Measurements from ENCODE around the gene PWP1. TPM values are rescaled to one million over a fixed set of nuclear protein-coding genes. Genes with fewer than 3 reads are reported as not detected.

PWP1 gene
- total and polyA plus RNA-seq, 9 of the 15 experiments (the other 6 are each of a cell fraction or from before 2014, with no cell fraction given), result 61.6 to 401 (median 111) TPM

- TF ChIP-seq ARHGAP35 (IDR thresholded peaks at IDR 0.05; ENCODE audit: partially characterized antibody) (no peak), ZNF589 (CRISPR knock-in tag; IDR thresholded peaks at IDR 0.05; ENCODE audit: low read depth) (no peak), BACH1 (tag; IDR thresholded peaks at IDR 0.05) (no peak)
Observed at GRCh38 chr12:107677671-107678070, 7.9 kb upstream of the PWP1 start (continued).

GRCh38 chr12:107679336-107679735 is 6.3 kb upstream of the PWP1 start:
- in situ Hi-C loops (cut with MboI), result loop anchor here (5.0 kb wide), 1 partner anchor 208 kb away; no protein-coding TSS in a partner anchor

GRCh38 chr12:107681455-107681835 is 4.2 kb upstream of the PWP1 start:
- ChIA-PET POLR2A (interaction anchor here (0.7 to 1.6 kb wide), 3 partner anchors 8 to 13 kb away, joined by 3 to 6 read pairs (median 3); no protein-coding TSS in a partner anchor), CTCF (ENCODE audit: low intra/inter-chr PET ratio) (no interaction called here)
- Histone ChIP-seq H3K9me1 (ENCODE audit: control insufficient read depth, insufficient read depth, low read length) (no peaks in the 10 kb centered on the region), H3K4me1 (replicated peaks in 1 of 2; ENCODE audit: control insufficient read depth in 2 of 2, insufficient read depth in 2 of 2, low read length in 2 of 2) (peaks cover 3 to 11% of the 10 kb centered on the region in 2 experiments; a peak in 4 of 5 replicates), H3K4me3 (no peak overlapping the region), H4K20me1 (replicated peaks; ENCODE audit: control insufficient read depth, insufficient read depth, low read length) (0 out of 2 replicates have a peak, but pooled peaks cover 2% of the 10 kb centered on the region), H3K9ac (ENCODE audit: insufficient read depth in 1 of 2, low read depth in 2 of 2, low read length in 2 of 2) (no peak overlapping the region), H2AFZ (ENCODE audit: low read depth, low read length) (no peak overlapping the region), H3K27me3 (ENCODE audit: control insufficient read depth in 2 of 2, insufficient read depth in 2 of 2, low read length in 2 of 2) (peaks cover 6 to 13% of the 10 kb centered on the region in 2 experiments; a peak in 3 of 5 replicates), H3K4me2 (ENCODE audit: insufficient read depth, low read length) (no peak overlapping the region), H3K9me3 (replicated peaks; ENCODE audit: control insufficient read depth, insufficient read depth, low read depth, low read length) (no peaks in the 10 kb centered on the region), H3K27ac (ENCODE audit: extremely low read depth, low read depth, low read length) (no peak overlapping the region), H3K36me3 (ENCODE audit: control insufficient read depth, insufficient read depth, low read length) (no peaks in the 10 kb centered on the region), H3K79me2 (ENCODE audit: control insufficient read depth, insufficient read depth, low read length) (peaks cover 15% of the 10 kb centered on the region)
- no peak for TF ChIP-seq ELF2 (CRISPR knock-in tag; IDR thresholded peaks at IDR 0.05)
- peak; percentile 53 for TF ChIP-seq ATF3 (IDR thresholded peaks at IDR 0.05)
- no peak for TF ChIP-seq ATF3 (CRISPR knock-in tag; conservative IDR thresholded peaks at IDR 0.05)
- TF ChIP-seq CEBPB (tag; IDR thresholded peaks at IDR 0.05), result peak; percentile 41; the same call in 1 of the 2 replicates
- no TSS peak for BruUV-seq (replicated peaks)
- ATAC-seq (no peak), DNase-seq (ENCODE audit: extremely low read depth in 1 of 4, low spot score in 3 of 4) (no peak), FAIRE-seq (no peak)
- in situ Hi-C loops (cut with MboI) (no loop called here), intact Hi-C loops (cut with micrococcal nuclease) (no loop called here)
- 40% methylated on average over 5 of the region's 5 CpGs for WGBS (ENCODE audit: insufficient coverage, low coverage, missing lambda C conversion rate)

More at GRCh38 chr12:107679336-107679735, 6.3 kb upstream of the PWP1 start:
- TF ChIP-seq PHB2 (IDR thresholded peaks at IDR 0.05; ENCODE audit: low read depth), result no peak
- no peak overlapping the region for H3K4me2 ChIP-seq (ENCODE audit: insufficient read depth, low read length)
- intact Hi-C loops (cut with micrococcal nuclease), result loop anchor here (10.0 kb wide), 1 partner anchor 235 kb away; no protein-coding TSS in a partner anchor
- no peaks in the 10 kb centered on the region for H3K9me1 ChIP-seq (ENCODE audit: control insufficient read depth, insufficient read depth, low read length)
- BruUV-seq (replicated peaks), result no TSS peak
- peaks cover 6 to 19% of the 10 kb centered on the region in 2 experiments; a peak in 4 of 5 replicates for H3K27me3 ChIP-seq (ENCODE audit: control insufficient read depth in 2 of 2, insufficient read depth in 2 of 2, low read length in 2 of 2)
- POLR2A ChIA-PET, result interaction anchor here (1.1 kb wide), 2 partner anchors 8 to 13 kb away, joined by 3 to 4 read pairs; no protein-coding TSS in a partner anchor
- no peaks in the 10 kb centered on the region for H3K9me3 ChIP-seq (replicated peaks; ENCODE audit: control insufficient read depth, insufficient read depth, low read depth, low read length)
- peaks cover 0 to 7% of the 10 kb centered on the region in 2 experiments; a peak in 3 of 5 replicates for H3K4me1 ChIP-seq (replicated peaks in 1 of 2; ENCODE audit: control insufficient read depth in 2 of 2, insufficient read depth in 2 of 2, low read length in 2 of 2)
- H3K79me2 ChIP-seq (ENCODE audit: control insufficient read depth, insufficient read depth, low read length), result no peaks in the 10 kb centered on the region
- 0 out of 2 replicates have a peak, but pooled peaks cover 2% of the 10 kb centered on the region for H4K20me1 ChIP-seq (replicated peaks; ENCODE audit: control insufficient read depth, insufficient read depth, low read length)
- no peaks in the 10 kb centered on the region for H3K36me3 ChIP-seq (ENCODE audit: control insufficient read depth, insufficient read depth, low read length)
- no peak overlapping the region for H3K27ac ChIP-seq (ENCODE audit: extremely low read depth, low read depth, low read length)
- DNase-seq (ENCODE audit: extremely low read depth in 1 of 4, low spot score in 3 of 4), result no peak
- H2AFZ ChIP-seq (ENCODE audit: low read depth, low read length), result no peak overlapping the region
- no peak overlapping the region for H3K4me3 ChIP-seq
- H3K9ac ChIP-seq (ENCODE audit: insufficient read depth in 1 of 2, low read depth in 2 of 2, low read length in 2 of 2), result no peak overlapping the region
- ATAC-seq, result no peak
- no peak for FAIRE-seq
- 11% methylated on average over 6 of the region's 6 CpGs for WGBS (ENCODE audit: insufficient coverage, low coverage, missing lambda C conversion rate)
- CTCF ChIA-PET (ENCODE audit: low intra/inter-chr PET ratio), result no interaction called here
